NCI-H1930 (cell line): ENCODE data around the gene DOK7.
"Not testable (repeated sequence)": the region's sequence is repeated elsewhere in the genome, so short reads cannot be mapped to it uniquely, and the experiment has no call there.

ENCODE experiments used
- DNase-seq, 2 experiments: peaks; one replicate each; lab custom pipeline; 2025; lab: John Stamatoyannopoulos, UW

DOK7 gene

GRCh38 chr4:3442959-3443749 is 20.0 kb upstream of the DOK7 start:
- DNase-seq = peak in 1 of 2 experiments; percentile 33

DNA sequence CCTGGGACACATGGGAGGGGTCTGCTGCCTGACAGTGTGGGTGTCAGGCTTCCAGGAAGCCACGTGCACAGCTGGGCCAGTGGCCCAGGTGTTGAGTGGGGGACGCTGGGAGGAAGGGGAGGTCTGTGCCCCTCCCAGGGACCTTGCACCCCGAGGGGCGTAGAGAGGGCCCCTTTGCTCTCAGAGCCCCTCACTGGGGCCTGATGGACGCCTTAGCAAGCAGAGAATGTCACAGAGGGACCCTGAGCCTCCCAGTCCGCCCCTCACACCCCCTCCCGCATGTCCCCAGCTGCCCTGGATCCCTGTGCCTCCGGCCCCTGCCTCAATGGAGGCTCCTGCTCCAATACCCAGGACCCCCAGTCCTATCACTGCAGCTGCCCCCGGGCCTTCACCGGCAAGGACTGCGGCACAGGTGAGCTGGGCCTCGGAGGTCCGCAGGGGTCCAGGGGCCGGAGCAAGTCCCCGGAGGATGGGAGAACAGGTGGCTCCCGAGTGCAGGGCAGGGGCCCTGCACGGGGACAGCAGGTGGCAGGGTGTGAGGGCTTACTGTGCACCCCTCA is 19.3 kb upstream of the DOK7 start:
- no peak for DNase-seq

GRCh38 chr4:3444351-3445110 is 18.6 kb upstream of the DOK7 start:
- no peak for DNase-seq

- DNase-seq = no peak
Observed at GRCh38 chr4:3445111-3445820, 17.8 kb upstream of the DOK7 start.

DNA sequence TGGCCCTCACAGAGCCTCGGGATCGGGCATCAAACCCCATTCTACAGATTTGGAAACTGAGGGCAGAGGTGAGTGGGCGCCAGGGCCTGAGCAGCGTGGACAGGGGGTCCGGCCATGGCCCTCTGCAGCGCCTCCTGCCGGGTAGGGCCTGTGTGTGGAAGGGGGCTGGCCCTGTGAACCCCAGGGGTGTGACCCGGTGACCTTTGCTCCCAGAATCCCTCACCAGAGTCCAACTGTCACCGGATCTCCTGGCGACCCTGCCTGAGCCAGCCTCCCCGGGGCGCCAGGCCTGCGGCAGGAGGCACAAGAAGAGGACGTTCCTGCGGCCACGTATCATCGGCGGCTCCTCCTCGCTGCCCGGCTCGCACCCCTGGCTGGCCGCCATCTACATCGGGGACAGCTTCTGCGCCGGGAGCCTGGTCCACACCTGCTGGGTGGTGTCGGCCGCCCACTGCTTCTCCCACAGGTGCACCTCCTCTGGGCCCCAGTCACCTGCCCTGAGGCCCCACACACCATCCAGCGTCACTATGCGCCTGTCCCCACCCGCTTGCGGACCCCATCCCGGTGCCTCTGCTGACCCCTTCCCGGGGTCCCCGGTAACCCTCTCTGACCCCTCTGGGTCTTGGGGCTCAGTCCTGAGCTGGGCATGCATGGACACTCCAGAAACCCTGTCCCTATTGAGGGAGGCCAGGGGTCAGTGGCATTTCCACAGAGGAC is 17.1 kb upstream of the DOK7 start:
- no peak for DNase-seq

DNA sequence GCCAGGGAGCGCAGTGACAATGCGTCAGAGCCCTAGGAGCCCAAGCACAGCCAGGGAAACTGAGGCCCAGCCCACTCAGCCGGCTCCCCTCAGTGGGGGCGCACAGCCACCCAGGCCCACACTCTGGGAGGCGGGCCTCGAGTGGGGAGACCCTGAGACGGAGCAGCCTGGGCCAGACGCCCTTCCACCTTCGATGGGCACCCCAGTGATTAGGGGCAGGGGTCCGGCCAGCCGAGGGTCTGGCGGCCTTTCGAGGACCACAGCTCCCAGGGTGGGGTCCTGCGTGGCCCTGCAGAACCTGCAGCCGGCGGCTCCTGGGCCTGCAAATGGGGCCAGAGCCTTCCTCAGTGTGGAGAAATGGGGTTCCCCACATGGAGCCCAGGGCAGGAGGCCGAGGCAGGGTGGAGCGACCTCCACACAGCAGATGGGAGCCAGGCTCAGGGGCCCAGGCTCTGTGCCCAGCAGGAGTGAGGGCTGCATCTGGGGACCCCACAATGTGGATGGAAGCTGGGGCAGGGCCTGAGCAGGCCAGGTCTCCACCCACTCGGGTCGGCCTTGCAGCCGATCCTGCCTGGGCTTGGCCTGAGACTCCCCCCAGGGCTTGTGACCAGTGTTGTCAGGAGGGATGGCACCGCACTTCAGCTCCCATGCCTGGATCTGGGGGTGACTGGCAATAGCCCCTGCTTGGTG is 16.3 kb upstream of the DOK7 start:
- DNase-seq = no peak

DNA sequence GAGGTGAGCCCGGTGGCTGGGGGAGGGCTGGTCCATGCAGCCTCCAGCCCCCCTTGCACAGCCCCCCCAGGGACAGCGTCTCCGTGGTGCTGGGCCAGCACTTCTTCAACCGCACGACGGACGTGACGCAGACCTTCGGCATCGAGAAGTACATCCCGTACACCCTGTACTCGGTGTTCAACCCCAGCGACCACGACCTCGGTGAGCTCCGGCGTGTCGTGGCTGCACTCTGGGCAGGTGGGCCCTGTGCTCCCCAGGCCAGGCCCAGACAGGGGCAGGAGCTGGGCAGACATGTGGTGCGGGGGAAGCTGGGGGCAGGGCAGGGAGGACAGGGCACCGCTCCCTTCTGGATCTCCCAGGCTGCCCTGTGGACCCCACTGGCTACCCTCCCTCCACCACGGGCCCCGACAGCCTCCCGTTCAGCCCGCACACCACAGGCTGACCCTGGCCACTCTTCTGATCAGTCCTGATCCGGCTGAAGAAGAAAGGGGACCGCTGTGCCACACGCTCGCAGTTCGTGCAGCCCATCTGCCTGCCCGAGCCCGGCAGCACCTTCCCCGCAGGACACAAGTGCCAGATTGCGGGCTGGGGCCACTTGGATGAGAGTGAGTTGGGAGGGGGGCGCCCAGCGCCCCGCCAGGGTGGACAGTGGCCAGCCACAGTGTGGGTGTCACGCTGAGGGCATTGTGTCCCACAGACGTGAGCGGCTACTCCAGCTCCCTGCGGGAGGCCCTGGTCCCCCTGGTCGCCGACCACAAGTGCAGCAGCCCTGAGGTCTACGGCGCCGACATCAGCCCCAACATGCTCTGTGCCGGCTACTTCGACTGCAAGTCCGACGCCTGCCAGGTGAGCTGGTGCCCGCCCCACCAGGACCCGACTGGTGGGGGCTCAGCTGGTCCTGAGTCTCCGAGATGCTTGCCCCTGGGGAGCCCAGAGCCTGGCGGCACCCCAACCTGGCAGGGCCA is 15.4 kb upstream of the DOK7 start:
- no peak for DNase-seq

- DNase-seq = no peak
Observed at GRCh38 chr4:3449047-3449573, 14.0 kb upstream of the DOK7 start.

DNA sequence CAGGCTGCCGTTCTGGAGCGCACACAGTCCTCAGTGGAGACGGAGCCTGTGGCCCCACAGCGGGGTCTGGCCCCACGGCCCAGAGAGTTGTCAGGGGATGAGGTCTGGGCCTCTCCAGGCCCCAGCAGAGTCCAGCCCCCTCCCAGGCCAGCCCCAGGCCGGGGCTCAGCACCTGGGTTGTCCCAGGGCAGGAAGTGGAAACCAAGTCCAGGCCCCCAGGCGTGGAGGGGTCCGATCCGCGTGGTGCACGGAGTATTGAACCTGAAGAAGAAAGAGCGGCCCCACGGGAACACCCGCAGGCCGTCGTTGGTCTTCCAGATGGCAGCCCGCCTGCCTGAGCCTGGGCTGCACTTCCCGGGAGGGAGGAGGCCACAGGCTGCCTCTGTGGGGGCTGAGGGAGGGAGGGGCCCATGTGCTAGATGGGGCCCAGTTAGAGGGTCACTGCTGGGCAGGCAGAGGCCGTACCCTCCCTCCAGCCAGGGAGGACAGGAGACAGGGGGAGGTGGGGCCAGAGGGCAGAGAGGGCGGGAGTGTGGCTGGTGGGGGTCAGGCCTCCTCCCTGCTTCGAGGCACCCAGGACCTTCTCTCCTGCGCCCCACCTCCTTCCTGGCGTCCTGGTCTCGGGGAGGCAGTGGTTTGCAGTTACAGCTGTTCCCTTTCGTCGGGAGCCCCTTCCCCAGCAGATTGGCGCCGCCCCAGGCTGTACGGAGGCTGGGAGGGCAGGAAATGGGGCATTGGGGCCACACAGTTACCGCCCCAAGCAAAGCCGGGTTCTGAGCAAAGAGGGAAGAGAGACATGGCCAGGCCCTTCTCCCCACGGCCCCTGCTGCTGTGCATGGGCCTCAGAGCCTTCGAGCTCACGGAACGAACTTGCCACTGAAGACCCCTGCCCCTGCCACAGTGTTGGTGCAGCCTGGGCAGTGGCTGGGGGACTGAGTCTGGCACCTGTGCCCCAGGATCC is 13.3 kb upstream of the DOK7 start:
- no peak for DNase-seq

DNA sequence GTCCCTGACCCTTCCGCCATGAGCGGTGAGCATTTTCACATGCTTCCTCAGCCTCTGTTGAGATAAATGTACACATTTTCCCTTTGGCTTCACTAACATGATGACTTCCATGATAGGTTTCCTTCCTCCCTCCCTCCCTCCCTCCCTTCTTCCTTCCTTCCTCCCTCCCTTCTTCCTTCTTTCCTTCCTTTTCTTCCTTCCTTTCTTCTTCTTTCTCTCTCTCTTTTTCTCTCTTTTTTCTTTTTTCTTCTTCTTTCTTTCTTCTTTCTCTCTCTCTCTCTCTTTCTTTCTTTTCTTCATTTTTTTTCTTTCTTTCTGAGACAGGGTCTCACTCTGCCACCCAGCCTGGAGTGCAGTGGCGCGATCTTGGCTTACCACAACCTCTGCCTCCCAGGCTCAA is 12.5 kb upstream of the DOK7 start:
- DNase-seq = no peak

GRCh38 chr4:3451956-3452355 is 11.2 kb upstream of the DOK7 start:
- no peak for DNase-seq

DNA sequence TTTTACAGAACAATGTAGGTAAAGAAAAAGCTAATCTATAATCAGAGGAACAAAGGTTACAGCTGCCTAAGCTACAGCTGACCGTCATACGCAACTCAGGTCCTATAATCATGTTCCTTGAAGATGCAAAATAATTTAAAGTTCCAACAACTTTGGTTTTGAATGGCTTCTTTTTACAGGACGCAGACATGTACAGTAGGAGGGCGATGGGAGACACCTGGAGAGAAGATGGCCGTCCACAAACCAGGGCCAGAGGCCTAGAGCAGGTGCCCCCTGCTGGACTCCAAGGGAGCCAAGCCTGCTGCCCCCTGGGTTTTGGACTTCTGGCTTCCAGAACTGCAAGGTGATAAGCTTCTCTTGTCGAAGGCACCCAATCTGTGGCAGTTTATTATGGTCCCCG is 10.7 kb upstream of the DOK7 start:
- peak in 1 of 2 experiments; percentile 51 for DNase-seq

DNA sequence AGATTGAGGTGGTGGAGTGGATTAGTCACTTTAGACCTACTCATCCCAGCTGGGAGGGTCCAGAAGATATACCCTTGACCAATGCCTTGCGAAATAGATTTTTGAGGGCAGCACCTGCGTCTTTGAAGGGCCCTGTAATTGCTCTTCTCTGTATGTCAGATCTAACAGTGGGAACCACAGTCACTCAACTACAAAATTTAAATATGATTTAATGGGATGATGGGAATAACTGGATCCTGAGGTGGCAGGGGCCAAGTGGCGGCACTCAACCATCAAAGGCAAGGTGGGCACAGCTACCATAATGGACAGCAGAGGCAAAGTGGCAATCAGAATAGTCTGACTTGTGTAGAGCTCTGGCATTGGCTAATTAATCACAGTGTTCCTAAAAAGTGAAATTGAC is 7.5 kb upstream of the DOK7 start:
- DNase-seq = not testable (repeated sequence)

GRCh38 chr4:3458371-3458770 is 4.7 kb upstream of the DOK7 start:
- no peak for DNase-seq

- DNase-seq = not testable (repeated sequence)
Observed at GRCh38 chr4:3459156-3459555, 4.0 kb upstream of the DOK7 start.

- no peak for DNase-seq
Observed at GRCh38 chr4:3460926-3461325, 2.2 kb upstream of the DOK7 start.

DNA sequence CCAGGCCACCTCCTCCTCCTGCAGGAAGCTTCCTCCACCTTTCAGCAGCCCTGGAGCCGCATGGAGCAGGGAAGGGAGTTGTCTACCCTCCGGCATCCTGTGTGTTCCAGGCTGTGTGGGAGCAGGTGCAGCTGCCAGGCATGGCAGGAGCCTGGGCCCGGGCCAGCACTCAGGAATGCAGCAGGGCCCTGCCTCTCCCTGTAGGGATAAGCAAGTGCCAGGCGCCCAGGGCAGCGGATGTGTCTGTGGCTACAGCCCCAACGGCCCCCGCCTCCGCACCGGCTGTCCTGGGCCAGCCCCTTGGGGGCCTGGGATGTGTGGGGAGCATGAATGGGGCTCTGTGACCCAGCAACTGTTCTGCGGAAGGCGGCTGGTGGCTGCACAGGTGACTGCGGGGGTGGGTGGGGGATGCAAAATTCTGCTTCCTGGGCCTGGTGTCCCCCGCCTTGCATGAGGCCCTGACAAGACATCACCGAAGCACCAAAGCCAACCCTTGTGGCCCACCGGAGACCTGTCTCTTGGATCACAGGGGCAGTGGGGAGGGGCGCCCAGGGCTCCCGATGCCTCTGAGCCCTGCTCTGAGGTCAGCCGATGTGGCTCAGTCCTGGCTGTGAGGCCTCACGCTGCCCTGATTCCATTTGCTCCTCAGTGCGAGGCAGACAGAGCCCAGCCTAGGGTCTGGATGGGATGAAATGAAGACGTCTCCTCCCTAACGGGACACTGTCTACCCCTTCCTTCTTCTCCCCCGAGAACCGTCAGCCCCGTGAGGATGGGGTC is 1.4 kb upstream of the DOK7 start:
- no peak for DNase-seq

- no peak for DNase-seq
Observed at GRCh38 chr4:3462321-3462789, 751 bp upstream of the DOK7 start.
